Caco-2 (cell line): ENCODE results near the gene GOLGA8O. TPM values are rescaled to one million over a fixed set of nuclear protein-coding genes. Genes with fewer than 3 reads are reported as not detected.
"Not testable (repeated sequence)": the region's sequence is repeated elsewhere in the genome, so short reads cannot be mapped to it uniquely, and the experiment has no call there.

Experiments
- BruUV-seq: library from RNA; stranded (reverse); fragments of 400-500 nt; replicated peaks from 2 replicates; lab custom pipeline; 2021; lab: Mats Ljungman, UMichigan
- CTCF ChIA-PET: fragments of 300-600 bp; sonication (Branson Sonifier 250); formaldehyde crosslinking; loops from one replicate; lab custom pipeline; 2022; ENCODE audit warnings: antibody characterized with exemption; lab: Charles Lee
- POLR2A ChIA-PET: fragments of 300-600 bp; sonication (Branson Sonifier 250); formaldehyde crosslinking; loops from one replicate; lab custom pipeline; 2022; ENCODE audit warnings: antibody characterized with exemption; lab: Charles Lee
- DNase-seq, 2 experiments: peaks; one replicate each; pipeline versions ENCODE4 v3.0.0 to v3.0.0-alpha.2; 2020 to 2022
- H3K27me3 ChIP-seq: replicated peaks from 2 replicates; pipeline ENCODE4 v1.6.0; 2011; ENCODE audit warnings: low read length; ENCODE audit not compliant: control insufficient read depth, insufficient read depth
- H3K36me3 ChIP-seq: 2 replicates; pipeline ENCODE4 v1.5.1; 2011; ENCODE audit warnings: low read length; ENCODE audit not compliant: control insufficient read depth, insufficient read depth
- H3K4me1 ChIP-seq: fragments of 250-450 bp; sonication (Bioruptor Pico); 2 replicates; pipeline ENCODE4 v1.5.1; 2020; ENCODE audit warnings: mild to moderate bottlenecking
- H3K4me3 ChIP-seq: 2 replicates; pipeline ENCODE4 v1.5.1; 2011; ENCODE audit warnings: low read depth, mild to moderate bottlenecking, control low read depth, low read length
- H3K9me3 ChIP-seq: fragments of 250-450 bp; sonication (Bioruptor Pico); 2 replicates; pipeline ENCODE4 v1.5.1; 2020; ENCODE audit warnings: mild to moderate bottlenecking, moderate library complexity
- H3K27ac Mint-ChIP-seq: one replicate; pipeline ENCODE4 v1.8.0; 2022; ENCODE audit warnings: mixed read lengths; ENCODE audit not compliant: unreplicated experiment
- H3K27me3 Mint-ChIP-seq: one replicate; pipeline ENCODE4 v1.8.0; 2022; ENCODE audit warnings: mixed read lengths; ENCODE audit not compliant: insufficient read depth, unreplicated experiment
- H3K36me3 Mint-ChIP-seq: one replicate; pipeline ENCODE4 v1.8.0; 2022; ENCODE audit warnings: mild to moderate bottlenecking, mixed read lengths; ENCODE audit not compliant: insufficient read depth, unreplicated experiment
- H3K4me1 Mint-ChIP-seq: one replicate; pipeline ENCODE4 v1.8.0; 2022; ENCODE audit warnings: low read depth, mixed read lengths; ENCODE audit not compliant: unreplicated experiment
- H3K4me3 Mint-ChIP-seq: one replicate; pipeline ENCODE4 v1.8.0; 2022; ENCODE audit warnings: mild to moderate bottlenecking, moderate library complexity, mixed read lengths; ENCODE audit not compliant: unreplicated experiment
- H3K9me3 Mint-ChIP-seq: one replicate; pipeline ENCODE4 v1.8.0; 2022; ENCODE audit warnings: mixed read lengths; ENCODE audit not compliant: unreplicated experiment
- intact Hi-C: fragments of 100-400 bp; cut with micrococcal nuclease; formaldehyde crosslinking; loops from one replicate; pipeline ENCODE4 v1.10.0; 2022; ENCODE audit not compliant: unreplicated experiment
- total RNA-seq: library from RNA; stranded (reverse); gene quantifications from 2 replicates; pipeline ENCODE4 v1.2.3, GENCODE V29; 2022

GOLGA8O gene
- total RNA-seq, 1 experiment from 2014 or later, result not detected

- H3K9me3 Mint-ChIP-seq, CTCF ChIA-PET, H3K36me3 Mint-ChIP-seq, intact Hi-C loops, H3K27me3 Mint-ChIP-seq, DNase-seq, H3K4me1 Mint-ChIP-seq, H3K4me3 Mint-ChIP-seq, BruUV-seq, H3K4me3 ChIP-seq, H3K27me3 ChIP-seq, H3K9me3 ChIP-seq, H3K4me1 ChIP-seq, POLR2A ChIA-PET, H3K27ac Mint-ChIP-seq, H3K36me3 ChIP-seq: not testable (repeated sequence)
Measured at GRCh38 chr15:32481683-32482082, 26.2 kb upstream of the GOLGA8O start.

- H3K36me3 ChIP-seq, H3K4me1 Mint-ChIP-seq, H3K9me3 ChIP-seq, BruUV-seq, H3K27me3 ChIP-seq, H3K4me3 Mint-ChIP-seq, H3K4me3 ChIP-seq, intact Hi-C loops, H3K4me1 ChIP-seq, POLR2A ChIA-PET, H3K27ac Mint-ChIP-seq, CTCF ChIA-PET, H3K9me3 Mint-ChIP-seq, H3K36me3 Mint-ChIP-seq, H3K27me3 Mint-ChIP-seq: not testable (repeated sequence)
- peak in 1 of 2 experiments; percentile 11 for DNase-seq
Measured at GRCh38 chr15:32468076-32468475, 12.6 kb upstream of the GOLGA8O start.

- BruUV-seq, H3K9me3 Mint-ChIP-seq, DNase-seq, H3K27ac Mint-ChIP-seq, H3K4me3 Mint-ChIP-seq, H3K4me1 Mint-ChIP-seq, H3K4me1 ChIP-seq, intact Hi-C loops, POLR2A ChIA-PET, H3K36me3 ChIP-seq, H3K36me3 Mint-ChIP-seq, CTCF ChIA-PET, H3K27me3 ChIP-seq, H3K9me3 ChIP-seq, H3K27me3 Mint-ChIP-seq, H3K4me3 ChIP-seq: not testable (repeated sequence)
Measured at GRCh38 chr15:32440445-32440977, 14.9 kb downstream of the GOLGA8O start.

- H3K27ac Mint-ChIP-seq, H3K9me3 Mint-ChIP-seq, H3K4me1 ChIP-seq, H3K4me3 ChIP-seq, H3K27me3 ChIP-seq, H3K4me1 Mint-ChIP-seq, H3K36me3 ChIP-seq, BruUV-seq, H3K9me3 ChIP-seq, POLR2A ChIA-PET, CTCF ChIA-PET, H3K4me3 Mint-ChIP-seq, H3K36me3 Mint-ChIP-seq, DNase-seq, intact Hi-C loops, H3K27me3 Mint-ChIP-seq: not testable (repeated sequence)
Measured at GRCh38 chr15:32434102-32434963, 21.1 kb downstream of the GOLGA8O start.

GRCh38 chr15:32427635-32428034 lies 27.8 kb downstream of the GOLGA8O start:
- H3K4me1 ChIP-seq, POLR2A ChIA-PET, BruUV-seq, DNase-seq, intact Hi-C loops, H3K9me3 ChIP-seq, H3K4me1 Mint-ChIP-seq, H3K9me3 Mint-ChIP-seq, H3K27me3 ChIP-seq, H3K36me3 Mint-ChIP-seq, CTCF ChIA-PET, H3K27me3 Mint-ChIP-seq, H3K4me3 Mint-ChIP-seq, H3K36me3 ChIP-seq, H3K27ac Mint-ChIP-seq, H3K4me3 ChIP-seq: not testable (repeated sequence)

- H3K9me3 ChIP-seq, H3K27ac Mint-ChIP-seq, BruUV-seq, CTCF ChIA-PET, H3K9me3 Mint-ChIP-seq, H3K36me3 ChIP-seq, H3K27me3 ChIP-seq, H3K36me3 Mint-ChIP-seq, H3K4me1 Mint-ChIP-seq, H3K4me1 ChIP-seq, DNase-seq, H3K27me3 Mint-ChIP-seq, POLR2A ChIA-PET, H3K4me3 Mint-ChIP-seq, intact Hi-C loops, H3K4me3 ChIP-seq: not testable (repeated sequence)
Measured at GRCh38 chr15:32426511-32426910, 28.9 kb downstream of the GOLGA8O start.
